ENCODE results near the gene NME3.

DNA sequence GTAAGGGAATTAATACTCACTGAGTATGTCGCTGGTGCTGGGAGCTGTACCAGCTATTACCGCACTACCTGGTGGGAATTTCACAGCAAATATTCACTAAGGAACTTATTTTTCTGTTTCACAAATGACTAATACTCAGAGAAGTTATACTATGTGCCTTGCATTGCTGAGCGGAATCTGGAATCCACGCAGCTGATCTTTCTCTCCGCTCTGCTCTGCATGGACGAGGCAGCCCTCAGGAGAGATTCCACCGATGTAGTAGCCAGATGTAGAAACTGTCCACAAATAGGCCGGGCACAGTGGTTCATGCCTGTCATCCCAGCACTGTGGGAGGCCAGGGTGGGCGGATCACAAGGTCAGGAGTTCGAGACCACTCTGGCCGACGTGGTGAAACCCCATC, 17.1 kb downstream of the NME3 start:
- TF ChIP-seq EZH2 (IDR thresholded peaks at IDR 0.05; ENCODE audit: low read length, missing control alignments): no peak
- TF ChIP-seq, protein P1, sequence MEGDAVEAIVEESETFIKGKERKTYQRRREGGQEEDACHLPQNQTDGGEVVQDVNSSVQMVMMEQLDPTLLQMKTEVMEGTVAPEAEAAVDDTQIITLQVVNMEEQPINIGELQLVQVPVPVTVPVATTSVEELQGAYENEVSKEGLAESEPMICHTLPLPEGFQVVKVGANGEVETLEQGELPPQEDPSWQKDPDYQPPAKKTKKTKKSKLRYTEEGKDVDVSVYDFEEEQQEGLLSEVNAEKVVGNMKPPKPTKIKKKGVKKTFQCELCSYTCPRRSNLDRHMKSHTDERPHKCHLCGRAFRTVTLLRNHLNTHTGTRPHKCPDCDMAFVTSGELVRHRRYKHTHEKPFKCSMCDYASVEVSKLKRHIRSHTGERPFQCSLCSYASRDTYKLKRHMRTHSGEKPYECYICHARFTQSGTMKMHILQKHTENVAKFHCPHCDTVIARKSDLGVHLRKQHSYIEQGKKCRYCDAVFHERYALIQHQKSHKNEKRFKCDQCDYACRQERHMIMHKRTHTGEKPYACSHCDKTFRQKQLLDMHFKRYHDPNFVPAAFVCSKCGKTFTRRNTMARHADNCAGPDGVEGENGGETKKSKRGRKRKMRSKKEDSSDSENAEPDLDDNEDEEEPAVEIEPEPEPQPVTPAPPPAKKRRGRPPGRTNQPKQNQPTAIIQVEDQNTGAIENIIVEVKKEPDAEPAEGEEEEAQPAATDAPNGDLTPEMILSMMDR (conservative IDR thresholded peaks at IDR 0.05 in 1 of 2, IDR thresholded peaks at IDR 0.05 in 1 of 2; ENCODE audit: low read depth in 1 of 2, low read length in 2 of 2): no peak
